B cell (primary cell): ENCODE results near the gene NOTCH1.

ENCODE experiments used
- CTCF ChIP-seq: fragments of 200-600 bp; IDR thresholded peaks from one replicate; pipeline ENCODE4 v1.8.0; 2022; ENCODE audit warnings: antibody characterized with exemption, mild to moderate bottlenecking
- EZH2 ChIP-seq: IDR thresholded peaks from 2 replicates; pipeline ENCODE4 v1.6.1; 2012; ENCODE audit warnings: borderline replicate concordance, low read depth, mild to moderate bottlenecking, moderate library complexity, low read length; ENCODE audit not compliant: insufficient read depth, poor library complexity, severe bottlenecking

- TF ChIP-seq CTCF (no peak), EZH2 (no peak)
Observed at GRCh38 chr9:136460772-136461325, 85.0 kb downstream of the NOTCH1 start.
